ENCODE results near the gene SRP68.

SRP68 gene

GRCh38 chr17:76027159-76027839 is 45.0 kb downstream of the SRP68 start, which contains the start of gene EVPL:
Gene EVPL (minus strand): TSS chr17:76027306. CDS start chr17:76027198, 108 bp downstream.
- CTCF ChIA-PET: interaction anchor here (0.5 to 1.1 kb wide), 2 partner anchors 22 to 246 kb away, joined by 5 to 7 read pairs; no protein-coding TSS in a partner anchor
- DNase-seq (ENCODE audit: low spot score): peak; percentile 75
- POLR2A ChIA-PET (ENCODE audit: low non-redundant PET): interaction anchor here (0.6 kb wide), 1 partner anchor 188 kb away, joined by 3 read pairs; no protein-coding TSS in a partner anchor
- H3K27ac ChIP-seq: peak within 1 kb of the TSS; percentile 85
- no peak for TF ChIP-seq CTCF (conservative IDR thresholded peaks at IDR 0.05; ENCODE audit: low read depth)

- ChIA-PET POLR2A (ENCODE audit: low non-redundant PET) (interaction anchor here (0.6 kb wide), 1 partner anchor 188 kb away, joined by 3 read pairs; no protein-coding TSS in a partner anchor), CTCF (interaction anchor here (0.5 to 1.1 kb wide), 2 partner anchors 22 to 246 kb away, joined by 5 to 7 read pairs; no protein-coding TSS in a partner anchor)
- H3K27ac ChIP-seq: peak overlapping the region; percentile 85
- no peak for DNase-seq (ENCODE audit: low spot score)
- no peak for TF ChIP-seq CTCF (conservative IDR thresholded peaks at IDR 0.05; ENCODE audit: low read depth)
Observed at GRCh38 chr17:76026714-76027158, 45.6 kb downstream of the SRP68 start.

- TF ChIP-seq CTCF (conservative IDR thresholded peaks at IDR 0.05; ENCODE audit: low read depth): no peak
- POLR2A ChIA-PET (ENCODE audit: low non-redundant PET): no interaction called here
- CTCF ChIA-PET: interaction anchor here (1.4 kb wide), 1 partner anchor 12 kb away, joined by 4 read pairs; no protein-coding TSS in a partner anchor
- DNase-seq (ENCODE audit: low spot score): no peak
- peak overlapping the region; percentile 85 for H3K27ac ChIP-seq
Observed at GRCh38 chr17:76025294-76025693, 47.0 kb downstream of the SRP68 start.

GRCh38 chr17:76024353-76024752 is 48.0 kb downstream of the SRP68 start:
- POLR2A ChIA-PET (ENCODE audit: low non-redundant PET): no interaction called here
- no peak for TF ChIP-seq CTCF (conservative IDR thresholded peaks at IDR 0.05; ENCODE audit: low read depth)
- no peak for DNase-seq (ENCODE audit: low spot score)
- no peak overlapping the region for H3K27ac ChIP-seq
- CTCF ChIA-PET: interaction anchor here (0.6 to 0.9 kb wide), 2 partner anchors 10 to 19 kb away, joined by 3 to 4 read pairs; no protein-coding TSS in a partner anchor

- DNase-seq (ENCODE audit: low spot score): no peak
- POLR2A ChIA-PET (ENCODE audit: low non-redundant PET): no interaction called here
- CTCF ChIA-PET: interaction anchor here (0.6 to 0.9 kb wide), 2 partner anchors 10 to 19 kb away, joined by 3 to 4 read pairs; no protein-coding TSS in a partner anchor
- TF ChIP-seq CTCF (conservative IDR thresholded peaks at IDR 0.05; ENCODE audit: low read depth): no peak
- H3K27ac ChIP-seq: no peak overlapping the region
Observed at GRCh38 chr17:76023900-76024237, 48.4 kb downstream of the SRP68 start.

GRCh38 chr17:76022973-76023899 is 49.1 kb downstream of the SRP68 start:
- no peak overlapping the region for H3K27ac ChIP-seq
- no peak for DNase-seq (ENCODE audit: low spot score)
- ChIA-PET CTCF (interaction anchor here (0.6 to 0.9 kb wide), 2 partner anchors 9 to 18 kb away, joined by 3 to 4 read pairs; no protein-coding TSS in a partner anchor), POLR2A (ENCODE audit: low non-redundant PET) (no interaction called here)
- TF ChIP-seq CTCF (conservative IDR thresholded peaks at IDR 0.05; ENCODE audit: low read depth): no peak
